Activated naive CD4-positive, alpha-beta T cell treated with anti-CD3 and anti-CD28 coated beads, Interleukin-2, amount 10 ng/mL, durations not matched to agents 7 days and 5 days (primary cell): ENCODE measurements around the gene KCNE4.

Experiments
- CTCF ChIA-PET: fragments of 350-600 bp; sonication (Branson Sonifier 250); formaldehyde crosslinking; loops from one replicate; lab custom pipeline; 2021; ENCODE audit warnings: antibody characterized with exemption; lab: Charles Lee
- DNase-seq: peaks from one replicate; pipeline ENCODE4 v3.0.0-alpha.2; 2020
- H3K27ac Mint-ChIP-seq: one replicate; pipeline ENCODE4 v1.8.0; 2021; ENCODE audit warnings: mild to moderate bottlenecking, moderate library complexity, mixed read lengths
- H3K27me3 Mint-ChIP-seq: one replicate; pipeline ENCODE4 v1.8.0; 2021; ENCODE audit warnings: mild to moderate bottlenecking, mixed read lengths
- H3K36me3 Mint-ChIP-seq: one replicate; pipeline ENCODE4 v1.8.0; 2021; ENCODE audit warnings: mixed read lengths
- H3K4me1 Mint-ChIP-seq: one replicate; pipeline ENCODE4 v1.8.0; 2021; ENCODE audit warnings: mixed read lengths
- H3K4me3 Mint-ChIP-seq: one replicate; pipeline ENCODE4 v1.8.0; 2021; ENCODE audit warnings: mild to moderate bottlenecking, moderate library complexity, mixed read lengths
- H3K9me3 Mint-ChIP-seq: one replicate; pipeline ENCODE4 v1.8.0; 2021; ENCODE audit warnings: mixed read lengths

KCNE4 gene

DNA sequence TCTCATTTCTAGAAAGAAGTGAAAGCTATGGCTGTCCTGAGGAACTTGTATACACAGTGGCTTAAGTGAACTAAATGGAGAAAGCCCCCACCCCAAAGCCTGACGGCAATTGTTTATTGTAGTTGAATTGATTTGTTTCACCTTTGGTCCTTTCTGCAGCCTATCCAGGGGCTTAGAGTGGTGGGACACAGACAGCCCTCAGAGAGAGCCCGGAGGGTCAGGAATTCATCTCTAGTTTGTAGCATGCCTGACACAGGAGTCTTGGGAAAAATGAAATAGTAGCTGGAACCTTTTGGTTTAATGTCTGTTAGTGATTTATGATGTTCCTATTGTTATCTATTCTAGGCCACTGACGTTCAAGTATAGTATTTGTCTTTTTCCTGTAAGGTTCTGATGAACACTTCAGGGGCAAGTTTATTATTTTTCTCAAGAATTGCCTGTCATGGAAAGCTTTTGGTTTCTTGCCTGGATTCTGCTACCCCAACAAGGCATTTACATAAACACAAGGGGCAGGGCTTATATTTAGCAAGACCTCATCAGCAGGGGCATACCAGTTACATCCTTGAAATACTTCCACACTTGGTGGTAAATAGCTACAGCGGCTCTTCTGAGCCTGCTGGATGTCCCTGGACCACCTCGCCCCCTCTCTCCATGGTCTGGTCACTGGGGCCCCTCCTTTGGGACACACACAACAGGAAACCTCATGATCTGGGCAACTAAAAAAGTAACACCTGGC lies 44.4 kb downstream of the KCNE4 start:
- Mint-ChIP-seq H3K4me3 (no peak overlapping the region), H3K36me3 (no peaks in the 10 kb centered on the region), H3K4me1 (no peaks in the 10 kb centered on the region), H3K9me3 (no peaks in the 10 kb centered on the region), H3K27ac (no peak overlapping the region), H3K27me3 (no peaks in the 10 kb centered on the region)
- DNase-seq, result no peak
- CTCF ChIA-PET, result no interaction called here

DNA sequence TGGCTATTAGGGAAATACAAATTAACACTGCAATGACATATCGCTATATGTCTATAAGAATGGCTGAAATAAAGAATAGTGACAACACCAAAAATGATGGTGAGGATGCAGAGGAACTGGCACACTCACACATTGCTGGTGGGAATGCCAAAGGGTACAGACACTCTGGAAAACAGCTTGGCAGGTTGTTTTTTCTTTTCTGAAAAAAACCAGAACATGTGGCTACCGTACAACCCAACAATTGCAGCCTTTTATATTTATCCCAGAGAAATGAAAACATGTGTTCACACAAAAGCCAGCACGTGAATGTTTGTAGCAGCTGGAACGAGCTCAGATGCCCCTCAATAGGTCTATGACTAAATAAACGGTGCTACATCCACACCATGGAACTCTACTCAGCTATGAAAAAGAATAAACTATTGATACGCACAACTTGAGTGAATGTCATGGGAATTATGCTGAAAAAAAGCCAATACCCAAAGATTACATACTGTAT lies 45.9 kb downstream of the KCNE4 start:
- H3K9me3 Mint-ChIP-seq, result no peaks in the 10 kb centered on the region
- CTCF ChIA-PET, result no interaction called here

GRCh38 chr2:223099561-223099960 lies 47.6 kb downstream of the KCNE4 start:
- CTCF ChIA-PET, result no interaction called here
- Mint-ChIP-seq H3K4me3 (no peak overlapping the region), H3K27ac (no peak overlapping the region), H3K4me1 (no peaks in the 10 kb centered on the region), H3K36me3 (no peaks in the 10 kb centered on the region), H3K27me3 (no peaks in the 10 kb centered on the region), H3K9me3 (no peaks in the 10 kb centered on the region)
- no peak for DNase-seq

More for the DNA sequence above, 45.9 kb downstream of the KCNE4 start:
- H3K4me3 Mint-ChIP-seq, result no peak overlapping the region
- no peaks in the 10 kb centered on the region for H3K36me3 Mint-ChIP-seq
- DNase-seq, result no peak
- H3K27ac Mint-ChIP-seq, result no peak overlapping the region
- no peaks in the 10 kb centered on the region for H3K4me1 Mint-ChIP-seq
- no peaks in the 10 kb centered on the region for H3K27me3 Mint-ChIP-seq

GRCh38 chr2:223100061-223100511 lies 48.1 kb downstream of the KCNE4 start:
- Mint-ChIP-seq H3K4me3 (no peak overlapping the region), H3K4me1 (no peaks in the 10 kb centered on the region), H3K27ac (no peak overlapping the region), H3K27me3 (no peaks in the 10 kb centered on the region), H3K36me3 (no peaks in the 10 kb centered on the region), H3K9me3 (no peaks in the 10 kb centered on the region)
- CTCF ChIA-PET, result interaction anchor here (0.9 kb wide), 1 partner anchor 130 kb away, joined by 3 read pairs; no protein-coding TSS in a partner anchor
- no peak for DNase-seq

DNA sequence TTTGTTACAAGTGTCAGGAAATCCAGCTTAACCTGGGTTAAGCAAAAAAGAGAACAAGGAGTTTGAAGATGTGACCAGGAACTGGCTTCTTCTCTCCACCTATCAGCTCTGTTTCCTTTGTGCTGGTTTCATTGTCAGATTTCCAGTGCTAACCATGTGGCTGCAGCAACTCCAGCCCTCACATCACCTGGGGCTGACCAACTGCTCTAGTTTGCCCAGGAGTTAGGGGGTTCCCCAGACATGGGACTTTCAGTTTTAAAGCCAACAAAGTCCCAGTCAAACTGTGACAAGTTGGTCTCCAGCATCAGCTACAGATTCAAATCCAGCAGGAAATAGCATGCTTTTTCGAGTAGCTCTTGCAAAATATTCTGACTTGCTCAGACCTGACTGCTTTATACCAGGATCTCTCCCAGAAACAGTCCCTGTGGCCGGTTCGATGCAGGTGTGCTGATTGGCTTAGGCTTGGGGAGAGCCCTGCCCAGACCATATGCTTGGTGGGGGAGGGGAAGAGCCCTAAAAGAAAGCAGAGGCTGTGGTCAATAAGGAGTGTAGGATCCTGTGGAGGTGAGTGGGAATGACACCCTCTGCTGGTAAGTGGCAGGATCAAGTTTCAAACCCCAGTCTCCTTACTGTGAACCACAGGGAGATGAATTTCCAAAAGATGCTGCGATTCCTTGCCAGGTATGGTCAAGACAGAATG lies 49.5 kb downstream of the KCNE4 start:
- H3K36me3 Mint-ChIP-seq, result no peaks in the 10 kb centered on the region
- DNase-seq, result no peak
- H3K9me3 Mint-ChIP-seq, result no peaks in the 10 kb centered on the region
- CTCF ChIA-PET, result interaction anchor here (1.5 kb wide), 1 partner anchor 130 kb away, joined by 5 read pairs; no protein-coding TSS in a partner anchor
- H3K27me3 Mint-ChIP-seq, result no peaks in the 10 kb centered on the region
- no peak overlapping the region for H3K27ac Mint-ChIP-seq
- H3K4me1 Mint-ChIP-seq, result no peaks in the 10 kb centered on the region
- H3K4me3 Mint-ChIP-seq, result no peak overlapping the region

- H3K27me3 Mint-ChIP-seq, result no peaks in the 10 kb centered on the region
- H3K9me3 Mint-ChIP-seq, result no peaks in the 10 kb centered on the region
- no peaks in the 10 kb centered on the region for H3K4me1 Mint-ChIP-seq
- H3K36me3 Mint-ChIP-seq, result no peaks in the 10 kb centered on the region
- no peak overlapping the region for H3K27ac Mint-ChIP-seq
- CTCF ChIA-PET, result interaction anchor here (1.5 kb wide), 1 partner anchor 130 kb away, joined by 5 read pairs; no protein-coding TSS in a partner anchor
- H3K4me3 Mint-ChIP-seq, result no peak overlapping the region
- no peak for DNase-seq
Observed at GRCh38 chr2:223102040-223102400, 50.0 kb downstream of the KCNE4 start.

DNA sequence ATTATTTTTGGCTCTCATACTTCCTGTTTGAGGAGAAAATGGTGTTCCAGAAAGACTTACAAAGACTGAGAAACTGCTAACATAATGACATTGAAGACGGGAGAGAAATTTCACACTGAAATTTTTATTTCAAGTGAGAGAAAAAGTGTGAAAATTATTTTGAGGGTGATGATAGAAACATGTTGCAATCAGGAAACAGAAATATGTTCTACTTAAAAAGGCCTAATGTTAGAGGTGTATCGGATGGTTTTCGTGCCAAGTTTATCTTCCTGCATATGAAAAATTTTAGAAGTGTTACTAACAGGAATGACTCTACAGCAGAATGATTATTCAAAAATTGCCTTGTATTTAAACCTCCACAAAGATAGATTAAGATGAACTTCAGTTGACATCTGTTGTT lies 50.5 kb downstream of the KCNE4 start:
- Mint-ChIP-seq H3K4me1 (no peaks in the 10 kb centered on the region), H3K36me3 (no peaks in the 10 kb centered on the region), H3K27ac (no peak overlapping the region), H3K4me3 (no peak overlapping the region), H3K9me3 (no peaks in the 10 kb centered on the region), H3K27me3 (no peaks in the 10 kb centered on the region)
- CTCF ChIA-PET, result no interaction called here
- DNase-seq, result no peak

DNA sequence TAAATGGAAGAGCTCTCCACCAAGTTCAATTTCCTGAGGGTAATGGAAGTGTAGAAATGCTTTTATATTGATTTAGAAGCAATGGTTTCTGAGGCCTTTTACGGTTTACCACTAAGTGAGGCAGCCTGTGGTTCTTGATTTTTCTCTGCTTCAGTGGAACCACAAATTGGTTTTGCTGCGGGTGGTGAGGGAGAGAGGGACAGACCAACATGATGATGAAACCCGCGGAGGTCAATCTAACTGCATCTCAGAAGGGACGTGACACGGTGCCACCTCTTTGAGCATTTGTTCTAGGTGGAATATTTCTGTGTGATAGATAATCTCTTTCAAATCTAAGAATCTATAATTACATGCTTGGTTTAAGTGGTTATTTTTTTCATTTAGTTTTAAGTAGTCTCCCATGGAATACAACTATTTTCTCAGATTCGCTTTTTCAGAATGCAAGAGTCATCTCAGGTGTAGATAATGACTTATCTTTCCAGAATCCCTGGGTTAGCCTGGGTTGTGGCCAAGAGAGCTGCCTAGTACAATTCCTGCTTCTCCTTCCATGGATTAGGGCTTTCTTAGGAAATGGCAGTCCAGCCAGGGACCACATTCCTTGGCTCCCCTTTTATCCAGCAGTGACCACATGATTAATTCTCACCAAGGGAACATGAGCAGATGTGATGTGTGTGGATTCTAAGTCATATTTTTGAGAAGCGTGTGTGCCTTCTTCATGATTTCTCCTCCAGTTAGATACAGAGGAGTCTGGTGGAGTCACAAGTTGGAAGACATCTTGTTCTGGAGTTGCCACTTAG lies 52.5 kb downstream of the KCNE4 start:
- Mint-ChIP-seq H3K27me3 (no peaks in the 10 kb centered on the region), H3K27ac (no peak overlapping the region), H3K9me3 (no peaks in the 10 kb centered on the region), H3K4me3 (no peak overlapping the region), H3K4me1 (no peaks in the 10 kb centered on the region), H3K36me3 (no peaks in the 10 kb centered on the region)
- no peak for DNase-seq
- CTCF ChIA-PET, result no interaction called here
